Neural cell (in vitro differentiated cells): ENCODE measurements around the gene MRPL4. TPM values are rescaled to one million over a fixed set of nuclear protein-coding genes. Genes with fewer than 3 reads are reported as not detected.

ENCODE experiments used
- H2AFZ ChIP-seq: fragments of 200-600, 300-800 bp; sonication (generic), shearing (Covaris generic); 2 replicates; pipeline ENCODE4 v1.6.0; 2014; ENCODE audit warnings: low read depth, mild to moderate bottlenecking, antibody characterized with exemption, low read length, moderate library complexity
- H3F3A ChIP-seq: fragments of 200-600 bp; shearing (Covaris generic); 2 replicates; pipeline ENCODE4 v1.6.1; 2016; ENCODE audit warnings: mild to moderate bottlenecking, moderate library complexity, mixed read lengths, antibody characterized with exemption, low read length; ENCODE audit not compliant: insufficient read depth, poor library complexity, severe bottlenecking
- H3K27ac ChIP-seq: fragments of 200-600, 300-800 bp; sonication (generic), shearing (Covaris generic); 2 replicates; pipeline ENCODE4 v1.5.1; 2014; ENCODE audit warnings: mild to moderate bottlenecking, low read length, moderate library complexity
- H3K27me3 ChIP-seq: fragments of 300-800, 200-600 bp; sonication (generic), shearing (Covaris generic); 2 replicates; pipeline ENCODE4 v1.6.0; 2014; ENCODE audit warnings: mild to moderate bottlenecking, low read depth, low read length, moderate library complexity; ENCODE audit not compliant: insufficient read depth
- H3K36me3 ChIP-seq: fragments of 300-800, 200-600 bp; sonication (generic), shearing (Covaris generic); 2 replicates; pipeline ENCODE4 v1.5.1; 2014; ENCODE audit warnings: mild to moderate bottlenecking, antibody characterized with exemption, low read length, moderate library complexity; ENCODE audit not compliant: insufficient read depth
- H3K4me2 ChIP-seq: fragments of 300-800, 200-600 bp; sonication (generic), shearing (Covaris generic); 2 replicates; pipeline ENCODE4 v1.6.0; 2014; ENCODE audit warnings: mild to moderate bottlenecking, low read length
- H3K4me3 ChIP-seq: fragments of 300-800, 200-600 bp; sonication (generic), shearing (Covaris generic); 2 replicates; pipeline ENCODE4 v1.5.1; 2014; ENCODE audit warnings: mild to moderate bottlenecking, low read length, moderate library complexity
- H3K79me2 ChIP-seq: fragments of 200-600 bp; shearing (Covaris generic); replicated peaks from 2 replicates; pipeline ENCODE4 v1.6.0; 2014; ENCODE audit warnings: mild to moderate bottlenecking, low read length, moderate library complexity; ENCODE audit not compliant: insufficient read depth
- H3K9ac ChIP-seq: fragments of 300-800, 200-600 bp; sonication (generic), shearing (Covaris generic); 2 replicates; pipeline ENCODE4 v1.6.1; 2016; ENCODE audit warnings: mild to moderate bottlenecking, low read length, mixed read lengths
- H3K9me2 ChIP-seq: fragments of 200-600 bp; shearing (Covaris generic); 2 replicates; pipeline ENCODE4 v1.6.1; 2016; ENCODE audit warnings: mild to moderate bottlenecking, low read length, mixed read lengths; ENCODE audit not compliant: insufficient read depth
- H3K9me3 ChIP-seq: fragments of 200-600, 300-800 bp; sonication (generic), shearing (Covaris generic); 2 replicates; pipeline ENCODE4 v1.6.1; 2016; ENCODE audit warnings: mild to moderate bottlenecking, mixed run types, low read length, moderate library complexity, mixed read lengths
- H4K20me1 ChIP-seq: fragments of 200-600 bp; shearing (Covaris generic); 2 replicates; pipeline ENCODE4 v1.6.1; 2016; ENCODE audit warnings: mild to moderate bottlenecking, mixed run types; ENCODE audit not compliant: insufficient read depth
- EP300 ChIP-seq: fragments of 450-650 bp; conservative IDR thresholded peaks from 2 replicates; pipeline ENCODE4 v1.6.1; 2014; ENCODE audit warnings: antibody characterized with exemption, mild to moderate bottlenecking, moderate library complexity; ENCODE audit not compliant: poor library complexity, severe bottlenecking
- EZH2 ChIP-seq: fragments of 200-600, 300-800 bp; shearing (Covaris generic), sonication (generic); IDR thresholded peaks from 2 replicates; pipeline ENCODE4 v1.6.1; 2014; ENCODE audit warnings: antibody characterized with exemption, low read length, borderline replicate concordance, mild to moderate bottlenecking; ENCODE audit not compliant: insufficient read depth, poor library complexity, severe bottlenecking
- MXI1 ChIP-seq: fragments of 450-650 bp; conservative IDR thresholded peaks from 2 replicates; pipeline ENCODE4 v1.6.1; 2014; ENCODE audit warnings: antibody characterized with exemption, mild to moderate bottlenecking; ENCODE audit not compliant: poor library complexity, severe bottlenecking
- POLR2AphosphoS5 ChIP-seq: IDR thresholded peaks from 2 replicates; pipeline ENCODE4 v1.6.1; 2012
- RAD21 ChIP-seq: fragments of 450-650 bp; conservative IDR thresholded peaks from 2 replicates; pipeline ENCODE4 v1.6.1; 2014; ENCODE audit warnings: antibody characterized with exemption, mild to moderate bottlenecking, moderate library complexity
- SMC3 ChIP-seq: fragments of 450-650 bp; conservative IDR thresholded peaks from 2 replicates; pipeline ENCODE4 v1.6.1; 2014; ENCODE audit warnings: antibody characterized with exemption, mild to moderate bottlenecking, moderate library complexity; ENCODE audit not compliant: poor library complexity
- TAF1 ChIP-seq: IDR thresholded peaks from 2 replicates; pipeline ENCODE4 v1.6.1; 2012; ENCODE audit warnings: low read depth
- polyA plus RNA-seq: library from polyadenylated mRNA; depleted of rRNA; stranded (reverse); fragments of >200 nt; gene quantifications from 2 replicates; pipeline ENCODE4 v1.2.3, GENCODE V29; 2014
- TF ChIP-seq, protein P1 (sequence below): IDR thresholded peaks from 2 replicates; pipeline ENCODE4 v1.6.1; 2012; ENCODE audit warnings: borderline replicate concordance
- TF ChIP-seq, protein P2 (sequence below): fragments of 450-650 bp; IDR thresholded peaks from 2 replicates; pipeline ENCODE4 v1.5.1; 2014; ENCODE audit warnings: antibody characterized with exemption, mild to moderate bottlenecking, moderate library complexity; ENCODE audit not compliant: poor library complexity, severe bottlenecking

MRPL4 gene
- polyA plus RNA-seq, 1 donor from 2014 or later = 27.2 TPM

DNA sequence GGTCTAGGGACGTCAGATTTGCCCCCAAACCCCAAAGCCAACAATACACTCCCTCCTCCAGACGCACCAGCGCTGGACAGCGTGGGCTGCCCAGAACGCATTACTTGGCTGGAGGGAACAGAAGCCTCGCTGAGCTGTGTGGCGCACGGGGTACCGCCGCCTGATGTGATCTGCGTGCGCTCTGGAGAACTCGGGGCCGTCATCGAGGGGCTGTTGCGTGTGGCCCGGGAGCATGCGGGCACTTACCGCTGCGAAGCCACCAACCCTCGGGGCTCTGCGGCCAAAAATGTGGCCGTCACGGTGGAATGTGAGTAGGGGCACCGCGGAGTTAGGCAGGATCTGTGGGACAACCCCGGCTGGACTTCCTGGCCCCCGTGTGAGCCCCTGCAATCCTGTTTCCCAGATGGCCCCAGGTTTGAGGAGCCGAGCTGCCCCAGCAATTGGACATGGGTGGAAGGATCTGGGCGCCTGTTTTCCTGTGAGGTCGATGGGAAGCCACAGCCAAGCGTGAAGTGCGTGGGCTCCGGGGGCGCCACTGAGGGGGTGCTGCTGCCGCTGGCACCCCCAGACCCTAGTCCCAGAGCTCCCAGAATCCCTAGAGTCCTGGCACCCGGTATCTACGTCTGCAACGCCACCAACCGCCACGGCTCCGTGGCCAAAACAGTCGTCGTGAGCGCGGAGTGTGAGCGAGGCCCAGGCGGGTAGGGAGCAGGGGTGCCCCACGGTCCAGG lies 41.8 kb downstream of the MRPL4 start:
- TF ChIP-seq, protein P1, sequence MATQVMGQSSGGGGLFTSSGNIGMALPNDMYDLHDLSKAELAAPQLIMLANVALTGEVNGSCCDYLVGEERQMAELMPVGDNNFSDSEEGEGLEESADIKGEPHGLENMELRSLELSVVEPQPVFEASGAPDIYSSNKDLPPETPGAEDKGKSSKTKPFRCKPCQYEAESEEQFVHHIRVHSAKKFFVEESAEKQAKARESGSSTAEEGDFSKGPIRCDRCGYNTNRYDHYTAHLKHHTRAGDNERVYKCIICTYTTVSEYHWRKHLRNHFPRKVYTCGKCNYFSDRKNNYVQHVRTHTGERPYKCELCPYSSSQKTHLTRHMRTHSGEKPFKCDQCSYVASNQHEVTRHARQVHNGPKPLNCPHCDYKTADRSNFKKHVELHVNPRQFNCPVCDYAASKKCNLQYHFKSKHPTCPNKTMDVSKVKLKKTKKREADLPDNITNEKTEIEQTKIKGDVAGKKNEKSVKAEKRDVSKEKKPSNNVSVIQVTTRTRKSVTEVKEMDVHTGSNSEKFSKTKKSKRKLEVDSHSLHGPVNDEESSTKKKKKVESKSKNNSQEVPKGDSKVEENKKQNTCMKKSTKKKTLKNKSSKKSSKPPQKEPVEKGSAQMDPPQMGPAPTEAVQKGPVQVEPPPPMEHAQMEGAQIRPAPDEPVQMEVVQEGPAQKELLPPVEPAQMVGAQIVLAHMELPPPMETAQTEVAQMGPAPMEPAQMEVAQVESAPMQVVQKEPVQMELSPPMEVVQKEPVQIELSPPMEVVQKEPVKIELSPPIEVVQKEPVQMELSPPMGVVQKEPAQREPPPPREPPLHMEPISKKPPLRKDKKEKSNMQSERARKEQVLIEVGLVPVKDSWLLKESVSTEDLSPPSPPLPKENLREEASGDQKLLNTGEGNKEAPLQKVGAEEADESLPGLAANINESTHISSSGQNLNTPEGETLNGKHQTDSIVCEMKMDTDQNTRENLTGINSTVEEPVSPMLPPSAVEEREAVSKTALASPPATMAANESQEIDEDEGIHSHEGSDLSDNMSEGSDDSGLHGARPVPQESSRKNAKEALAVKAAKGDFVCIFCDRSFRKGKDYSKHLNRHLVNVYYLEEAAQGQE = no peak
- no peak for TF ChIP-seq TAF1
- TF ChIP-seq EP300 = no peak
- no peak for TF ChIP-seq EZH2
- TF ChIP-seq MXI1 = no peak
- TF ChIP-seq POLR2AphosphoS5 = no peak
- TF ChIP-seq SMC3 = no peak
- TF ChIP-seq RAD21 = no peak
- TF ChIP-seq, protein P2, sequence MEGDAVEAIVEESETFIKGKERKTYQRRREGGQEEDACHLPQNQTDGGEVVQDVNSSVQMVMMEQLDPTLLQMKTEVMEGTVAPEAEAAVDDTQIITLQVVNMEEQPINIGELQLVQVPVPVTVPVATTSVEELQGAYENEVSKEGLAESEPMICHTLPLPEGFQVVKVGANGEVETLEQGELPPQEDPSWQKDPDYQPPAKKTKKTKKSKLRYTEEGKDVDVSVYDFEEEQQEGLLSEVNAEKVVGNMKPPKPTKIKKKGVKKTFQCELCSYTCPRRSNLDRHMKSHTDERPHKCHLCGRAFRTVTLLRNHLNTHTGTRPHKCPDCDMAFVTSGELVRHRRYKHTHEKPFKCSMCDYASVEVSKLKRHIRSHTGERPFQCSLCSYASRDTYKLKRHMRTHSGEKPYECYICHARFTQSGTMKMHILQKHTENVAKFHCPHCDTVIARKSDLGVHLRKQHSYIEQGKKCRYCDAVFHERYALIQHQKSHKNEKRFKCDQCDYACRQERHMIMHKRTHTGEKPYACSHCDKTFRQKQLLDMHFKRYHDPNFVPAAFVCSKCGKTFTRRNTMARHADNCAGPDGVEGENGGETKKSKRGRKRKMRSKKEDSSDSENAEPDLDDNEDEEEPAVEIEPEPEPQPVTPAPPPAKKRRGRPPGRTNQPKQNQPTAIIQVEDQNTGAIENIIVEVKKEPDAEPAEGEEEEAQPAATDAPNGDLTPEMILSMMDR = no peak
- Histone ChIP-seq H3K9me3 (no peaks in the 10 kb centered on the region), H3F3A (no peaks in the 10 kb centered on the region), H3K4me3 (no peak overlapping the region), H3K9ac (no peak overlapping the region), H3K4me2 (no peak overlapping the region), H3K27me3 (peaks cover 86% of the 10 kb centered on the region), H4K20me1 (no peaks in the 10 kb centered on the region), H3K27ac (no peak overlapping the region), H3K79me2 (no peaks in the 10 kb centered on the region), H3K36me3 (no peaks in the 10 kb centered on the region), H3K9me2 (no peaks in the 10 kb centered on the region), H2AFZ (no peak overlapping the region)

DNA sequence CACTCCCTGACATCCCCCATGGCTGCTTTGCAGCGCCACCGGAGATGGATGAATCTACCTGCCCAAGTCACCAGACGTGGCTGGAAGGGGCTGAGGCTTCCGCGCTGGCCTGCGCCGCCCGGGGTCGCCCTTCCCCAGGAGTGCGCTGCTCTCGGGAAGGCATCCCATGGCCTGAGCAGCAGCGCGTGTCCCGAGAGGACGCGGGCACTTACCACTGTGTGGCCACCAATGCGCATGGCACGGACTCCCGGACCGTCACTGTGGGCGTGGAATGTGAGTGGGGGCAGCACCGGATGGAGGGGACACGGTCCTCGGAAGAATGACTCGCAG lies 42.3 kb downstream of the MRPL4 start:
- Histone ChIP-seq H3F3A (no peaks in the 10 kb centered on the region), H3K4me2 (no peak overlapping the region), H4K20me1 (no peaks in the 10 kb centered on the region), H3K4me3 (no peak overlapping the region), H3K36me3 (no peaks in the 10 kb centered on the region), H3K9ac (no peak overlapping the region), H3K27me3 (peaks cover 81% of the 10 kb centered on the region), H3K27ac (no peak overlapping the region), H3K79me2 (no peaks in the 10 kb centered on the region), H2AFZ (no peak overlapping the region), H3K9me2 (no peaks in the 10 kb centered on the region), H3K9me3 (no peaks in the 10 kb centered on the region)
- TF ChIP-seq, protein P2 = no peak
- TF ChIP-seq EP300 = no peak
- TF ChIP-seq EZH2 = no peak
- TF ChIP-seq SMC3 = no peak
- no peak for TF ChIP-seq MXI1
- no peak for TF ChIP-seq POLR2AphosphoS5
- no peak for TF ChIP-seq RAD21
- TF ChIP-seq, protein P1 = no peak
- TF ChIP-seq TAF1 = no peak
